GM10266 (cell line): ENCODE results near the gene GYS1.
A peak's percentile ranks its signal among the peaks of the same experiment; 100 is the strongest.
"Not testable (repeated sequence)": the region's sequence is repeated elsewhere in the genome, so short reads cannot be mapped to it uniquely, and the experiment has no call there.

ENCODE experiments used
- DNase-seq: peaks from one replicate; pipeline ENCODE4 v3.0.0; 2012; ENCODE audit errors: extremely low spot score
- TF ChIP-seq, protein P1 (sequence below): IDR thresholded peaks from 2 replicates; pipeline ENCODE4 v1.5.1; 2012; ENCODE audit warnings: mild to moderate bottlenecking, low read depth; ENCODE audit not compliant: control insufficient read depth, insufficient read depth; ENCODE audit errors: missing control alignments

The GYS1 gene

DNA sequence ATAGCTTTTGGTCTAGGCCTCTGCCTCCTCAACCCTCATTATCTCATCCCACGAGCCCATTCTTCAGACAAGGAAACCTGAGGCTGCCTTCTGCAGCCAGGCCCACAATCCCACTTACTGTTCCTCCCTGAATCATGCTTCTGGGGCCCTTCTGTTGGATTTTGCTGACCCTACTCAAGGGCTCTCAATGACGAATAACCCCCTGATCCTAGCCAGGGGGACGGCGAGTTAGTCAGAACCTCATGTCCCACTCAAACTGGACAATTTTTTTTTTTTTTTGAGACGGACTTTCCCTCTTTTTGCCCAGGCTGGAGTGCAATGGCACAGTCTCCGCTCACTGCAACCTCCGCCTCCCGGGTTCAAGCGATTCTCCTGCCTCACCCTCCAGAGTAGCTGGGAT, 29.0 kb upstream of the GYS1 start:
- TF ChIP-seq, protein P1, sequence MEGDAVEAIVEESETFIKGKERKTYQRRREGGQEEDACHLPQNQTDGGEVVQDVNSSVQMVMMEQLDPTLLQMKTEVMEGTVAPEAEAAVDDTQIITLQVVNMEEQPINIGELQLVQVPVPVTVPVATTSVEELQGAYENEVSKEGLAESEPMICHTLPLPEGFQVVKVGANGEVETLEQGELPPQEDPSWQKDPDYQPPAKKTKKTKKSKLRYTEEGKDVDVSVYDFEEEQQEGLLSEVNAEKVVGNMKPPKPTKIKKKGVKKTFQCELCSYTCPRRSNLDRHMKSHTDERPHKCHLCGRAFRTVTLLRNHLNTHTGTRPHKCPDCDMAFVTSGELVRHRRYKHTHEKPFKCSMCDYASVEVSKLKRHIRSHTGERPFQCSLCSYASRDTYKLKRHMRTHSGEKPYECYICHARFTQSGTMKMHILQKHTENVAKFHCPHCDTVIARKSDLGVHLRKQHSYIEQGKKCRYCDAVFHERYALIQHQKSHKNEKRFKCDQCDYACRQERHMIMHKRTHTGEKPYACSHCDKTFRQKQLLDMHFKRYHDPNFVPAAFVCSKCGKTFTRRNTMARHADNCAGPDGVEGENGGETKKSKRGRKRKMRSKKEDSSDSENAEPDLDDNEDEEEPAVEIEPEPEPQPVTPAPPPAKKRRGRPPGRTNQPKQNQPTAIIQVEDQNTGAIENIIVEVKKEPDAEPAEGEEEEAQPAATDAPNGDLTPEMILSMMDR: no peak
- DNase-seq: no peak

DNA sequence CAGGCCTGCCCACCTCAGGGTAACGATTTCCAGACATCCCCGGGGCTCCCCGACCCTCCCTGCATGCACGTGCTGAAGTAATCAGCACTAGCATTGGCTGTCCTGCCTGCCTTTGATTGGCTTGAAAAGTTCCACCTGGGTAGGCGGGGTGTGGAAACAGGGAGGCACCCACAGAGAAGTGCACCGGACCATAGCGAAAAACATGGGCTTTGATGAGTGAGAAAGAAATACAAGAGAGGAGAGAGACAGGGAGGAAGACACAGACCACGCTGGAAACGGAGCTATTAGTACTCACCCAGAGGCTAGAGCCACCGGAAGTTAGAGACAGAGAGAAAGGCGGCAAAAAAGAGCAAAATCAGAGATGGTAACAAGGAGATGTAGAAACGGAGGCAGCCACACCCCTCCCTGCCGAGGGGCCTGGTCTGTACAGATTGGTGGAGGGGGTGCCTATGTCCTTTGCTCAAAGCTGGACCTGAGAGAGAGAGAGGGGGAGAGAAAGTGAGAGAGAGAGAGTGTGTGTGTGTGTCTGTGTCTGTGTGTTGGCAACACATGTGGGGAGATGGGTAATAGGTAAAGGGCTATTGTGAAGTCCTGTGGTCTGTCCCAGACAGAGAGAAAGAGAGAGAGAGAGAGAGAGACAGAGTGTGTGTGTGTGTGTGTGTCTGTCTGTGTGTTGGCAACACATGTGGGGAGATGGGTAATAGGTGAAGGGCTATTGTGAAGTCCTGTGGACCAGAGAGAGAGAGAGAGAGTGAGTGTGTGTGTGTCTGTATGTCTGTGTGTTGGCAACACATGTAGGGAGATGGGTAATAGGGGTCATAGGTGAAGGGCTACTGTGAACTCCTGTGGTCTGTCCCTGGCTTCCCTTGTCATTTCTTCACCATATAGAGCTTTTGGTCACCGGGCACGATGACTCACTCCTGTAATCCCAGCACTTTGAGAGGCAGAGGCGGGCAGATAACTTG, 28.1 kb upstream of the GYS1 start:
- TF ChIP-seq, protein P1: no peak
- DNase-seq: no peak

DNA sequence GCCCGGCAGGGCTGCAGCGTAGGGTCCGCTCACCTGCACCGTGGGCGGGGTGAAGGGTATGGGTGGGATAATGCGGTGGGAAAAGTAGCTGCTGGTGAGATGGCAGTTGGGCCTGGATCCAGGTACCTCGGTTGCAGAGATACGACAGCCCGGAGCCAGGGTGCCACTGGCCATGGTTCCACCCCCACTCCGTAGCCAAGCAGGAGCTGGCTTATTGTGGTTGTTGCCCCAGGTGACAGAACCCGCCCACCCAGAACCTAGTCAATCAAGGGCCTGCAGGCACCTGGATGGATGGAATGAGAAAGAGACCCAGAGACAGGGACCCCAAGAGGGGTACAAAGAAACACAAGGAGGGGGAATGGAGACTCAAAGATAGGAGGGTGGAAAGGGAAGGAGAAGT, 27.2 kb upstream of the GYS1 start:
- no peak for DNase-seq
- TF ChIP-seq, protein P1: no peak

DNA sequence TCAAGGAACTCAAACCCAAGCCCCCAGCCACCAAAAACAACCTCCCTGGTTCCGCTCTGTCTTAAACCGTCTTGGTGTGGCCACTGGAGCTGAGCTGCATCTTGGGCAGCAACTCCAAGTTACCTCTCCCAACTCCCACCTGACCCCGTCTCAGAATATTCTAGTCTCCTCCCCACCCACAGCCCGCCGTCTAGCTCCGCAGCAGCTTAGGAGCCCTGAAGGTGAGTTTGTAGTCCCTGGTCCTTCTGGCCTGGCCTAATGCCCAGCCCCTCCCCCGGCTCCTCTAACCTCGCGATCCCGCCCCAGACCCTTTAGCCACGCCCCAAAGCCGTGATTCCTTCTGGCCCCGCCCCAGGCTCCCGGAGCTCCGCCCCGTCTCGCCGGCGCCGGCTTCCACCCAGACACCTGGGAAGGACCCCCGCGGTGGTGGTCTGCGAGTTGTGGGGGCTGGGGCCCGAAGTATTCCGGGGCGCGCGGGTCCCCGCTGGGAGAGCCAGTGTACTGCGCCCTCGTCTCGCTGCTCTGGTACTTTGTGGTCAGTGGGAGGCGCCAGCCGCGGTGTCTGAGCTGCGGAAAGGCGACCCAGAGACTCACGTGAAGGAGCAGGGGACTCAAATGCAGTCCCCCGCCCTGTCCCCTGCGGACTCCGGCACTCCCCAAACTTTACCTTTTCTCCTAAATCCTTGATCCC, 26.3 kb upstream of the GYS1 start:
- DNase-seq: peak; percentile 78
- TF ChIP-seq, protein P1: no peak

DNA sequence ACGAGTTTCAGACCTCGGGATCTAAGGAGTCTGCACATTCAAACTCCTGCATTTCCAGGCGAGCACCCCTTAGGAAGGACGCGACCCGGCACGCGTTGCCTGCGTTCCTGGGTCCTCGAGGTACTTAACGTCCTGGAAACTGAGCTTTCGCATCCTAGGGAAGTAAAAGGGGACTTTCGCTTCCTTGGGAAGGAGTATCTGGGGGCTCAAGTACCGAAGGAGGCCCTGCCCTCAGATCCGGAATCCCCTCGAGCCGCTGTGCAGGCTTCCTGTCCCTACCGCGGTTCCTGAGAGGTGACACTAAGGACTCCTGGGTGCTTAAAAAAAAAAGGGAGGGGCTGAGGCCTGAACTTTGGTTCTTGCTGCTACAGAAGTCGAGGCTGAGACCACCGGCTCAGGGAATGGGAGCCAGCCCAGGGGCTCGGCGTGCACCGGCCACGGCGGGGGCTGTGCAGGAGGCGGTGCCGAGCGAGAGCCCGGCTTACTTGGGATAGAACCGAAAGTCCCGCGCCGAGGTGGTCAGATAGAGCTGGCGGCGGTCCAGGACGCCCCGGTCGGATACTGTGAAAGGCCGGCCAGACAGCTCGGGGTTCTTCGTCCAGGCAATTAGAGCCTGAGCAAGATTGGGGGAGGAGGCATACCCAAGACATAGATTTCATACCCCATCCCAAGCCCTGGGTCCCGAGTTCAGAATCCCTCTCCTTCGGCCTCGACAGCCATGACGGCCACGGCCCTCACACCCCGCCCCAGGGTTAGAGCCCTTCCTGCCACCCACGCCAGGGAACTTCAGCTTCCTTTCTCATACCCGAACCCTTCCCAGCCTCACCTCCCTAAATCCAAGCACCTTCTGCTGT, 25.5 kb upstream of the GYS1 start:
- DNase-seq: not testable (repeated sequence)

DNA sequence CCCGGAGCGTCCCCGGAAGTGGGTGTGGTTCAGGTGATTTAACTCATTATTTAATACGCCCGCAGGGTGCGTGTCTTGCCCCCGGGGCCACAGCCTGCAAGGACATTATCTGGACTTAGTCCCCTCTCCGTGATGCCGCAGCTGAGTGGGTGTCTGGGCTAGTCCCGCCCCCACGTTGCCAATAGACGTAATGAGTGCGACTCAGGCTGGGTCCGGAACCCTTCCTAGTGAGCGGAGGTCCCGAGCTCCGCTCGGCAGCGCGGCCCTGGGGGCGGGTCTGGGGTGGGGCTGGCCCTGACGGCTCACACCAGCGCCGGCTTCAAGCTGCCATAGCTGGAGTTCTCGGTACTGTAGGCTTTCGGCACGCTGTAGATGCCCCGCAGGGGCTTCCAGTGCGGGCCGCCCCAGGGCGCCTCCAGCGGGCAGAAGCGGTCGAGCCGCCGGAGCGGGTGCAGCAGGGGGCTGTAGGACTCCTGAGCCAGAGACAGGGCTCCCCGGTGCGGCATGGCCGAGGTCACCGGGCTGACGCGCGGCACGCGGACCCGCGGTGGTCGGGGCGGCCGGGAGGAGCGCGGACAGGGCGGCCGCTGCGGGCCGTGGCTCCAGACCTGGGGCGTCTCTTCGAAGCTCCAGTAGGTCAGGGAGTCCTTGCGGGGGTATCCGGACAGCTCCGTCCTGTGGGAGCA, 24.7 kb upstream of the GYS1 start:
- TF ChIP-seq, protein P1: peak; percentile 58
- DNase-seq: peak; percentile 85
